Upper lobe of left lung (tissue), 6 donors: ENCODE results near the gene GALNT6. TPM values are rescaled to one million over a fixed set of nuclear protein-coding genes. Genes with fewer than 3 reads are reported as not detected.

Source experiments
- ATAC-seq, 2 donors: fragments of 200-7000 bp; cut with Tn5 transposase; one replicate each; pipeline ENCODE4 v1.9.1; 2022; ENCODE audit warnings: mild to moderate bottlenecking in 2 of 2, moderate library complexity in 2 of 2; ENCODE audit not compliant: low FRiP score in 2 of 2
- DNase-seq, 2 donors: peaks; one replicate each; pipeline ENCODE4 v3.0.0-alpha.2; 2019 to 2020
- H3K27ac ChIP-seq, 4 donors: fragments of 200-600 bp; sonication (generic); one replicate each; pipeline ENCODE4 v1.5.1; 2016 to 2019
- H3K27me3 ChIP-seq, 4 donors: fragments of 200-600 bp; sonication (generic); one replicate each; pipeline ENCODE4 v1.5.1; 2017 to 2019
- H3K36me3 ChIP-seq, 4 donors: fragments of 200-600 bp; sonication (generic); one replicate each; pipeline ENCODE4 v1.5.1; 2016 to 2019
- H3K4me1 ChIP-seq, 4 donors: fragments of 200-600 bp; sonication (generic); one replicate each; pipeline ENCODE4 v1.5.1; 2018 to 2019
- H3K4me3 ChIP-seq, 4 donors: fragments of 200-600 bp; sonication (generic); one replicate each; pipeline ENCODE4 v1.5.1; 2017 to 2019; ENCODE audit warnings: mild to moderate bottlenecking in 2 of 4, moderate library complexity in 1 of 4
- H3K9me3 ChIP-seq, 4 donors: fragments of 200-600 bp; sonication (generic); one replicate each; pipeline ENCODE4 v1.5.1; 2018 to 2019
- EP300 ChIP-seq, 4 donors: sonication (generic); formaldehyde crosslinking; IDR thresholded peaks; one replicate each; pipeline ENCODE4 v1.5.1; 2017; ENCODE audit warnings: antibody characterized with exemption in 4 of 4, control low read depth in 2 of 4
- POLR2A ChIP-seq, 4 donors: fragments of 450-650 bp; IDR thresholded peaks; one replicate each; pipeline ENCODE4 v1.5.1; 2016 to 2017; ENCODE audit warnings: antibody characterized with exemption in 4 of 4, mild to moderate bottlenecking in 2 of 4
- POLR2AphosphoS5 ChIP-seq, 2 donors: sonication (generic); formaldehyde crosslinking; IDR thresholded peaks; one replicate each; pipeline ENCODE4 v1.5.1; 2017; ENCODE audit warnings: antibody characterized with exemption in 2 of 2
- whole genome bisulfite sequencing, 2 donors: methylation state at CpG; one replicate each; pipeline ENCODE4 v1.1.5; 2017 to 2018; 5-methylcytosine and 5-hydroxymethylcytosine counted together
- total RNA-seq, 6 donors: library from RNA; depleted of rRNA in 4 of 6; stranded (reverse); fragments of >200 nt in 4 of 6; gene quantifications; one replicate each; pipeline versions ENCODE4 v1.1.0 to v1.2.1, GENCODE V29; 2016 to 2021
- TF ChIP-seq, protein P1 (sequence below), 6 experiments: fragments of 450-650 bp in 4 of 6; fragments of 200-600 bp in 2 of 6; sonication (generic) in 2 of 6; IDR thresholded peaks; one replicate each; pipeline ENCODE4 v1.5.1; 2016 to 2019; ENCODE audit warnings: antibody characterized with exemption in 6 of 6
- donor health status: DM: no; HTN: no; CAD: no; lungs with moderate emphysema.
- donor health status: DM: no; HTN: yes; CAD: no; lungs with severe emphysema.

GALNT6 gene
- total RNA-seq, 6 donors from 2014 or later: 8.3 to 56.6 (median 21.3) TPM

DNA sequence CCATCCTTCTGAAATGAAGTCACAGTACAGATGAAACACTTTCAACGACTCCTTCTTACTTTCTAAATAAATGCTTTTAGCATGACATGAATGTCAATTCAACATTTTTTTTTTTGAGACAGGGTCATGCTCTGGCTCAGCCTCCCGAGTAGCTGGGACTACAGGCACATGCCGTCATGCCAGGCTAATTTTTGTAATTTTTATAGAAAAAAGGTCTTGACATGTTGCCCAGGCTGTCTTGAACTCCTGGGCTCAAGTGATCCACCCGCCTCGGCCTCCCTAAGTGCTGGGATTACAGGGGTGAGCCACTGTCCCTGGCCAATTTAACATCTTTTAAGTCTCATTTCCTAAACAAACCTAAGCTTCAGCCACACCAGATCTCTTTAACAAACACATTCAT lies 16.4 kb downstream of the GALNT6 start:
- H3K27ac ChIP-seq: no peak overlapping the region
- DNase-seq: no peak
- H3K27me3 ChIP-seq: no peaks in the 10 kb centered on the region
- peaks cover 0 to 10% (median 2%) of the 10 kb centered on the region in 4 donors for H3K4me1 ChIP-seq
- no peaks in the 10 kb centered on the region for H3K9me3 ChIP-seq
- WGBS, 2 donors: 77 to 82% methylated on average over 5 of the region's 5 CpGs
- H3K36me3 ChIP-seq: no peaks in the 10 kb centered on the region
- no peak overlapping the region for H3K4me3 ChIP-seq
- ATAC-seq: no peak
- TF ChIP-seq, protein P1, sequence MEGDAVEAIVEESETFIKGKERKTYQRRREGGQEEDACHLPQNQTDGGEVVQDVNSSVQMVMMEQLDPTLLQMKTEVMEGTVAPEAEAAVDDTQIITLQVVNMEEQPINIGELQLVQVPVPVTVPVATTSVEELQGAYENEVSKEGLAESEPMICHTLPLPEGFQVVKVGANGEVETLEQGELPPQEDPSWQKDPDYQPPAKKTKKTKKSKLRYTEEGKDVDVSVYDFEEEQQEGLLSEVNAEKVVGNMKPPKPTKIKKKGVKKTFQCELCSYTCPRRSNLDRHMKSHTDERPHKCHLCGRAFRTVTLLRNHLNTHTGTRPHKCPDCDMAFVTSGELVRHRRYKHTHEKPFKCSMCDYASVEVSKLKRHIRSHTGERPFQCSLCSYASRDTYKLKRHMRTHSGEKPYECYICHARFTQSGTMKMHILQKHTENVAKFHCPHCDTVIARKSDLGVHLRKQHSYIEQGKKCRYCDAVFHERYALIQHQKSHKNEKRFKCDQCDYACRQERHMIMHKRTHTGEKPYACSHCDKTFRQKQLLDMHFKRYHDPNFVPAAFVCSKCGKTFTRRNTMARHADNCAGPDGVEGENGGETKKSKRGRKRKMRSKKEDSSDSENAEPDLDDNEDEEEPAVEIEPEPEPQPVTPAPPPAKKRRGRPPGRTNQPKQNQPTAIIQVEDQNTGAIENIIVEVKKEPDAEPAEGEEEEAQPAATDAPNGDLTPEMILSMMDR (IDR thresholded peaks at IDR 0.05): no peak
- TF ChIP-seq POLR2AphosphoS5 (IDR thresholded peaks at IDR 0.05) (no peak), EP300 (IDR thresholded peaks at IDR 0.05) (no peak), POLR2A (IDR thresholded peaks at IDR 0.05) (no peak)

DNA sequence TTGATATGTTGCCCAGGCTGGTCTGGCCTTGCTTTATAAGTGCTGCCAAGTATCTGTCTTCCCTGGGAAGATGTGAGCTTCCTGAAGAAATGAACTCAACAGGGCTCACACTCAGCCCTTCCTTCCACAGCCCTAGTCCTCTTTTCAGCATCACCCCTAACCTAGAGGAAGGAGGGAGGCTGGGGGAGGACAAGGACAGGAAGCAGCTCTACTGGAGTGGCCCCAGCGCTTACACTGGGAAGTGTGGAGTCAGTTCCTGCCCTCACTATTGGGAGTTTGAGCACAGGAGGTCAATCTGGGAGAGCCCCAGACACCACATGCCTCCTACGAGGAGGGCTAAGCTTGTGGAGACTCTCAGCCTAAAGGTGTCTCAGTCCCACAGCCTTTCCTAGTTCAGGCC lies 16.8 kb downstream of the GALNT6 start:
- no peak for TF ChIP-seq EP300 (IDR thresholded peaks at IDR 0.05)
- TF ChIP-seq, protein P1 (IDR thresholded peaks at IDR 0.05): no peak
- TF ChIP-seq POLR2AphosphoS5 (IDR thresholded peaks at IDR 0.05): no peak
- no peak for TF ChIP-seq POLR2A (IDR thresholded peaks at IDR 0.05)
- H3K4me1 ChIP-seq: peaks cover 0 to 14% (median 2%) of the 10 kb centered on the region in 4 donors
- no peaks in the 10 kb centered on the region for H3K36me3 ChIP-seq
- H3K4me3 ChIP-seq: no peak overlapping the region
- no peak for DNase-seq
- 50 to 79% methylated on average over 1 to 2 of the region's 2 CpGs for WGBS, 2 donors
- H3K27ac ChIP-seq: no peak overlapping the region
- H3K27me3 ChIP-seq: no peaks in the 10 kb centered on the region
- no peak for ATAC-seq
- no peaks in the 10 kb centered on the region for H3K9me3 ChIP-seq

DNA sequence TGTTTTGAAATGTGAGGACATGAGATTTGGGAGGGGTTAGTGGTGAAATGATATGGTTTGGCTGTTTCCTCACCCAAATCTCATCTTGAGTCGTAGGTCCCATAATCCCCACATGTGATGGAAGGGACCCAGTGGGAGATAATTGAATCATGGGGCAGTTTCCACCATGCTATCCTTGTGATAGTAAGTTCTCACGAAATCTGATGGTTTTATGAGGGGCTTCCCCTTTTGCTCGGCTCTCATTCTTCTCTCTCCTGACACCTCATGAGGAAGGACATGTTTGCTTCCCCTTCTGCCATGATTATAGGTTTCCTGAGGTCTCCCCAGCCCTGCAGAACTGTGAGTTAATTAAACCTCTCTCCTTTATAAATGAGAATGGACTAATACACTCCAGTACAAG lies 18.0 kb downstream of the GALNT6 start:
- Histone ChIP-seq H3K4me1 (peaks cover 0 to 21% (median 4%) of the 10 kb centered on the region in 4 donors), H3K36me3 (no peaks in the 10 kb centered on the region), H3K27ac (no peak overlapping the region), H3K27me3 (no peaks in the 10 kb centered on the region), H3K4me3 (no peak overlapping the region), H3K9me3 (no peaks in the 10 kb centered on the region)
- ATAC-seq (no peak), DNase-seq (no peak)
- TF ChIP-seq, protein P1 (IDR thresholded peaks at IDR 0.05): no peak
- TF ChIP-seq POLR2AphosphoS5 (IDR thresholded peaks at IDR 0.05) (no peak), POLR2A (IDR thresholded peaks at IDR 0.05) (no peak), EP300 (IDR thresholded peaks at IDR 0.05) (no peak)
- 69% methylated on average over 3 of the region's 3 CpGs for WGBS, 2 donors

DNA sequence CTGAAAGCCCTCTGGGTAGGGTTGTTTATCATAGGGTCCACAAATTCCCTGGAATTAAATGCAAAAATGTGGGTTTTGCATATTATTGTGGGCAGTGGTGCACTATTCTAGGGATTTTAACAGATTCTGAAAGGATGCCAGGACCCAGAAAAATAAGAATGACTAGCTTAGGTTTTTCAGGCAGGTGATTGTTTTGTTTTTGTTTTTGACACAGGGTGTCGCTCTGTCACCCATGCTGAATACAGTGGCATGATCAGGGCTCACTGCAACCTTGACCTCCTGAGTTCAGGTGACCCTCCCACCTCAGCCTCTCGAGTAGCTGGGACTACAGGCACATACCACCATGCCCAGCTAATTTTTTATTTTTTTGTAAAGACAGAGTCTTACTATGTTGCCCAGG lies 19.2 kb downstream of the GALNT6 start:
- Histone ChIP-seq H3K4me1 (peaks cover 0 to 21% (median 4%) of the 10 kb centered on the region in 4 donors), H3K27ac (peak overlapping the region; percentile 11 to 57 (median 37)), H3K4me3 (no peak overlapping the region), H3K9me3 (no peaks in the 10 kb centered on the region), H3K27me3 (no peaks in the 10 kb centered on the region), H3K36me3 (no peaks in the 10 kb centered on the region)
- ATAC-seq (no peak), DNase-seq (no peak)
- TF ChIP-seq EP300 (IDR thresholded peaks at IDR 0.05) (no peak), POLR2AphosphoS5 (IDR thresholded peaks at IDR 0.05) (no peak), POLR2A (IDR thresholded peaks at IDR 0.05) (no peak)
- TF ChIP-seq, protein P1 (IDR thresholded peaks at IDR 0.05): no peak
- 87 to 89% methylated on average over 2 of the region's 2 CpGs for WGBS, 2 donors

DNA sequence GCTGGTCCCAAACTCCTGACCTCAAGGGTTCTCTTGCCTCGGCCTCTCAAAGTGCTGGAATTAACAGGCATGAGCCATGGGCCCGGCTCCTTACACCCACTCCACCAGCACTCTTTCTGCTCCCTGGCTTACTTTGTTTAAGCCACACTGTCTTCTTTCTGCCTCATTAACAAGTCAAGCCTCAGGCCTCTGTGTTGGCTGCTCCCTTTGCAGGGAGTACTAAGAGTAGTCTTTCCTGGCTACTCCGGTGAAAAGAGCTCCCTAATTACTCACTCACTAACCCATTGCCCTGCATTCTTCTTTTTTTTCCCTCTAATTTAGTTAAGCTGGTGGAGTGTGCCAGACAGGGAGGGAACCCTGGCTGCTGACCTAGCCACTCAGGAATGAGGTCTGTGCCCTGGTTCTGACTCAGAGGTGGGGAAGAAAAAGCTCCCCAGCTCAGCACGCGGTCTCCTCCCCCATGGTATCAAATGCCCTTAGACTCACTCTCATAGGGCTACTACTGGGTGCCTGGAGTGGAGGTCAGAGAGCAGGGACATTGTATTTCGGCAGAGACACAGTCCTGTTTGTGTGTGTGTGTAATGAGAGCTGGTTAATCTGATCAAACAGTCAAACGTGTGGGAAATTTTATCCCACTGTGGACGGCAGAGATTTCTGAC lies 19.8 kb downstream of the GALNT6 start:
- Histone ChIP-seq H3K4me1 (peaks cover 0 to 21% (median 4%) of the 10 kb centered on the region in 4 donors), H3K36me3 (no peaks in the 10 kb centered on the region), H3K9me3 (no peaks in the 10 kb centered on the region), H3K4me3 (no peak overlapping the region), H3K27me3 (no peaks in the 10 kb centered on the region), H3K27ac (peak overlapping the region; percentile 11 to 57 (median 48))
- WGBS, 2 donors: 45 to 59% methylated on average over 8 of the region's 8 CpGs
- TF ChIP-seq EP300 (IDR thresholded peaks at IDR 0.05): no peak
- peak; percentile 9 to 37 for TF ChIP-seq POLR2AphosphoS5 (IDR thresholded peaks at IDR 0.05)
- peak in 1 of 2 donors; percentile 72 for DNase-seq
- ATAC-seq: peak; percentile 80 to 91
